ENCODE data around the gene TRIM14. TPM values are rescaled to one million over a fixed set of nuclear protein-coding genes. Genes with fewer than 3 reads are reported as not detected.

TRIM14 gene
- total RNA-seq, 1 donor from 2014 or later = 25.8 TPM

- no peaks in the 10 kb centered on the region for H3K9me3 ChIP-seq
- H3K27me3 ChIP-seq = no peaks in the 10 kb centered on the region
- H3K4me3 ChIP-seq = no peak overlapping the region
- no peaks in the 10 kb centered on the region for H3K4me1 ChIP-seq
- no peaks in the 10 kb centered on the region for H3K36me3 ChIP-seq
- no peak overlapping the region for H3K27ac ChIP-seq
- intact Hi-C loops (cut with DNase I) = no loop called here
- no peak for DNase-seq (ENCODE audit: extremely low spot score in 2 of 2)
- no peak for TF ChIP-seq POLR2A (IDR thresholded peaks at IDR 0.05)
- TF ChIP-seq CTCF (IDR thresholded peaks at IDR 0.05) = no peak
- TF ChIP-seq POLR2AphosphoS5 (IDR thresholded peaks at IDR 0.05; ENCODE audit: insufficient read depth in 1 of 2, low read depth in 1 of 2) = no peak
Measured at GRCh38 chr9:98043915-98044314, 75.1 kb downstream of the TRIM14 start.

- Histone ChIP-seq H3K27ac (no peak overlapping the region), H3K4me1 (no peaks in the 10 kb centered on the region), H3K36me3 (no peaks in the 10 kb centered on the region), H3K9me3 (no peaks in the 10 kb centered on the region), H3K27me3 (no peaks in the 10 kb centered on the region), H3K4me3 (no peak overlapping the region)
- DNase-seq (ENCODE audit: extremely low spot score in 2 of 2) = no peak
- intact Hi-C loops (cut with DNase I) = no loop called here
- TF ChIP-seq POLR2AphosphoS5 (IDR thresholded peaks at IDR 0.05; ENCODE audit: insufficient read depth in 1 of 2, low read depth in 1 of 2) = no peak
- no peak for TF ChIP-seq CTCF (IDR thresholded peaks at IDR 0.05)
- no peak for TF ChIP-seq POLR2A (IDR thresholded peaks at IDR 0.05)
Measured at GRCh38 chr9:98040212-98040611, 78.8 kb downstream of the TRIM14 start.

- no peak for DNase-seq (ENCODE audit: extremely low spot score in 2 of 2)
- Histone ChIP-seq H3K27ac (no peak overlapping the region), H3K9me3 (no peaks in the 10 kb centered on the region), H3K4me3 (no peak overlapping the region), H3K36me3 (no peaks in the 10 kb centered on the region), H3K4me1 (peaks cover under 1% of the 10 kb centered on the region), H3K27me3 (no peaks in the 10 kb centered on the region)
- intact Hi-C loops (cut with DNase I) = loop anchor here (5.0 kb wide), 1 partner anchor 117 kb away; the partner anchor contains the start of gene TRMO
- no peak for TF ChIP-seq POLR2A (IDR thresholded peaks at IDR 0.05)
- no peak for TF ChIP-seq POLR2AphosphoS5 (IDR thresholded peaks at IDR 0.05; ENCODE audit: insufficient read depth in 1 of 2, low read depth in 1 of 2)
- TF ChIP-seq CTCF (IDR thresholded peaks at IDR 0.05) = no peak
Measured at GRCh38 chr9:98039607-98040017, 79.4 kb downstream of the TRIM14 start.

- DNase-seq (ENCODE audit: extremely low spot score in 2 of 2) = no peak
- Histone ChIP-seq H3K36me3 (no peaks in the 10 kb centered on the region), H3K4me3 (no peak overlapping the region), H3K27ac (no peak overlapping the region), H3K4me1 (peaks cover 6% of the 10 kb centered on the region), H3K27me3 (no peaks in the 10 kb centered on the region), H3K9me3 (no peaks in the 10 kb centered on the region)
- TF ChIP-seq POLR2AphosphoS5 (IDR thresholded peaks at IDR 0.05; ENCODE audit: insufficient read depth in 1 of 2, low read depth in 1 of 2) = no peak
- no peak for TF ChIP-seq POLR2A (IDR thresholded peaks at IDR 0.05)
- no peak for TF ChIP-seq CTCF (IDR thresholded peaks at IDR 0.05)
- intact Hi-C loops (cut with DNase I) = loop anchor here (5.0 kb wide), 1 partner anchor 117 kb away; the partner anchor contains the start of gene TRMO
Measured at GRCh38 chr9:98038958-98039357, 80.1 kb downstream of the TRIM14 start.

- intact Hi-C loops (cut with DNase I) = loop anchor here (5.0 kb wide), 1 partner anchor 115 kb away; the partner anchor contains the start of gene TRMO
- no peak for TF ChIP-seq CTCF (IDR thresholded peaks at IDR 0.05)
- TF ChIP-seq POLR2A (IDR thresholded peaks at IDR 0.05) = no peak
- no peak for TF ChIP-seq POLR2AphosphoS5 (IDR thresholded peaks at IDR 0.05; ENCODE audit: insufficient read depth in 1 of 2, low read depth in 1 of 2)
Measured at GRCh38 chr9:98037357-98037756, 81.7 kb downstream of the TRIM14 start.

More at GRCh38 chr9:98037357-98037756, 81.7 kb downstream of the TRIM14 start:
- Histone ChIP-seq H3K36me3 (no peaks in the 10 kb centered on the region), H3K27me3 (no peaks in the 10 kb centered on the region), H3K9me3 (no peaks in the 10 kb centered on the region), H3K4me1 (peaks cover 6% of the 10 kb centered on the region), H3K27ac (no peak overlapping the region), H3K4me3 (no peak overlapping the region)
- no peak for DNase-seq (ENCODE audit: extremely low spot score in 2 of 2)

Data from vagina (tissue), 2 donors.